KOPT-K1 (cell line): Measurements from ENCODE around the gene CEP57L1.
"Not testable (repeated sequence)": the region's sequence is repeated elsewhere in the genome, so short reads cannot be mapped to it uniquely, and the experiment has no call there.

Source experiments
- H3K27ac ChIP-seq: fragments of 200-600 bp; sonication (generic); 2 replicates; pipeline ENCODE4 v1.5.1; 2016; ENCODE audit warnings: antibody characterized with exemption, mild to moderate bottlenecking, low read depth, low read length; ENCODE audit not compliant: poor library complexity, severe bottlenecking
- H3K36me3 ChIP-seq: fragments of 200-600 bp; sonication (generic); 2 replicates; pipeline ENCODE4 v1.5.1; 2017; ENCODE audit warnings: antibody characterized with exemption, mild to moderate bottlenecking, low read length, moderate library complexity; ENCODE audit not compliant: insufficient read depth
- H3K9me3 ChIP-seq: fragments of 200-600 bp; sonication (generic); 2 replicates; pipeline ENCODE4 v1.5.1; 2017; ENCODE audit warnings: antibody characterized with exemption, low read length, mild to moderate bottlenecking; ENCODE audit not compliant: insufficient read depth, poor library complexity, severe bottlenecking

The CEP57L1 gene

GRCh38 chr6:109117346-109118035, 22.2 kb downstream of the CEP57L1 start:
- Histone ChIP-seq H3K36me3 (no peaks in the 10 kb centered on the region), H3K9me3 (no peaks in the 10 kb centered on the region), H3K27ac (no peak overlapping the region)

GRCh38 chr6:109118337-109118736, 23.0 kb downstream of the CEP57L1 start:
- no peak overlapping the region for H3K27ac ChIP-seq
- H3K9me3 ChIP-seq = no peaks in the 10 kb centered on the region
- H3K36me3 ChIP-seq = no peaks in the 10 kb centered on the region

- H3K27ac ChIP-seq = no peak overlapping the region
- no peaks in the 10 kb centered on the region for H3K36me3 ChIP-seq
- no peaks in the 10 kb centered on the region for H3K9me3 ChIP-seq
Measured at GRCh38 chr6:109118871-109119354, 23.6 kb downstream of the CEP57L1 start.

- Histone ChIP-seq H3K27ac (no peak overlapping the region), H3K36me3 (no peaks in the 10 kb centered on the region), H3K9me3 (no peaks in the 10 kb centered on the region)
Measured at GRCh38 chr6:109121411-109121810, 26.1 kb downstream of the CEP57L1 start.

GRCh38 chr6:109124219-109124618, 28.9 kb downstream of the CEP57L1 start:
- H3K36me3 ChIP-seq = peaks cover 1% of the 10 kb centered on the region; the same call in 1 of the 2 replicates
- no peaks in the 10 kb centered on the region for H3K9me3 ChIP-seq
- H3K27ac ChIP-seq = no peak overlapping the region

- Histone ChIP-seq H3K36me3 (peaks cover 10% of the 10 kb centered on the region; the same call in 1 of the 2 replicates), H3K27ac (no peak overlapping the region), H3K9me3 (no peaks in the 10 kb centered on the region)
Measured at GRCh38 chr6:109125504-109125903, 30.2 kb downstream of the CEP57L1 start.

- Histone ChIP-seq H3K36me3 (peaks cover 21% of the 10 kb centered on the region), H3K9me3 (no peaks in the 10 kb centered on the region), H3K27ac (no peak overlapping the region)
Measured at GRCh38 chr6:109130065-109130464, 34.8 kb downstream of the CEP57L1 start.

GRCh38 chr6:109135600-109135999, 40.3 kb downstream of the CEP57L1 start:
- not testable (repeated sequence) for H3K36me3 ChIP-seq, H3K27ac ChIP-seq, H3K9me3 ChIP-seq

- H3K9me3 ChIP-seq, H3K27ac ChIP-seq: not testable (repeated sequence)
- peaks cover 11% of the 10 kb centered on the region for H3K36me3 ChIP-seq
Measured at GRCh38 chr6:109136039-109136438, 40.7 kb downstream of the CEP57L1 start.

- not testable (repeated sequence) for H3K9me3 ChIP-seq, H3K27ac ChIP-seq
- H3K36me3 ChIP-seq = peaks cover 15% of the 10 kb centered on the region
Measured at GRCh38 chr6:109136530-109136929, 41.2 kb downstream of the CEP57L1 start.

- Histone ChIP-seq H3K9me3 (no peaks in the 10 kb centered on the region), H3K36me3 (peaks cover 13% of the 10 kb centered on the region), H3K27ac (no peak overlapping the region)
Measured at GRCh38 chr6:109139109-109139508, 43.8 kb downstream of the CEP57L1 start.

- not testable (repeated sequence) for H3K9me3 ChIP-seq, H3K27ac ChIP-seq
- peaks cover 13% of the 10 kb centered on the region for H3K36me3 ChIP-seq
Measured at GRCh38 chr6:109142067-109142466, 46.8 kb downstream of the CEP57L1 start.

- peaks cover 13% of the 10 kb centered on the region for H3K36me3 ChIP-seq
Measured at GRCh38 chr6:109143191-109143590, 47.9 kb downstream of the CEP57L1 start.

GRCh38 chr6:109148251-109148650, 52.9 kb downstream of the CEP57L1 start:
- H3K36me3 ChIP-seq = peaks cover 24% of the 10 kb centered on the region

More at GRCh38 chr6:109143191-109143590, 47.9 kb downstream of the CEP57L1 start:
- Histone ChIP-seq H3K27ac (no peak overlapping the region), H3K9me3 (no peaks in the 10 kb centered on the region)

GRCh38 chr6:109148716-109149115, 53.4 kb downstream of the CEP57L1 start:
- H3K36me3 ChIP-seq = peaks cover 29% of the 10 kb centered on the region
- H3K27ac ChIP-seq, H3K9me3 ChIP-seq: not testable (repeated sequence)

More at GRCh38 chr6:109148251-109148650, 52.9 kb downstream of the CEP57L1 start:
- H3K9me3 ChIP-seq, H3K27ac ChIP-seq: not testable (repeated sequence)

GRCh38 chr6:109153752-109154151, 58.4 kb downstream of the CEP57L1 start:
- peaks cover 8% of the 10 kb centered on the region for H3K9me3 ChIP-seq

More at GRCh38 chr6:109153752-109154151, 58.4 kb downstream of the CEP57L1 start:
- no peak overlapping the region for H3K27ac ChIP-seq
- peaks cover 69% of the 10 kb centered on the region for H3K36me3 ChIP-seq
